ENCODE measurements around the gene CDR2. TPM values are rescaled to one million over a fixed set of nuclear protein-coding genes. Genes with fewer than 3 reads are reported as not detected.

Gene CDR2
- total and polyA plus RNA-seq, 9 of the 15 experiments (the other 6 are each of a cell fraction or from before 2014, with no cell fraction given): 4.6 to 30.3 (median 19.9) TPM

GRCh38 chr16:22311520-22311919 is 62.9 kb downstream of the CDR2 start:
- CTCF ChIA-PET (ENCODE audit: low intra/inter-chr PET ratio): no interaction called here
- DNase-seq (ENCODE audit: extremely low read depth in 1 of 4, low spot score in 3 of 4) (no peak), FAIRE-seq (no peak), ATAC-seq (no peak)
- Histone ChIP-seq H3K36me3 (ENCODE audit: control insufficient read depth, insufficient read depth, low read length) (peaks cover 94% of the 10 kb centered on the region), H3K4me1 (replicated peaks in 1 of 2; ENCODE audit: control insufficient read depth in 2 of 2, insufficient read depth in 2 of 2, low read length in 2 of 2) (peaks cover 3 to 17% of the 10 kb centered on the region in 2 experiments; a peak in 3 of 5 replicates), H4K20me1 (replicated peaks; ENCODE audit: control insufficient read depth, insufficient read depth, low read length) (peaks cover 10% of the 10 kb centered on the region; the same call in 1 of the 2 replicates), H3K9me1 (ENCODE audit: control insufficient read depth, insufficient read depth, low read length) (no peaks in the 10 kb centered on the region), H3K4me2 (ENCODE audit: insufficient read depth, low read length) (no peak overlapping the region), H3K27ac (ENCODE audit: extremely low read depth, low read depth, low read length) (no peak overlapping the region), H3K9ac (ENCODE audit: insufficient read depth in 1 of 2, low read depth in 2 of 2, low read length in 2 of 2) (no peak overlapping the region), H3K79me2 (ENCODE audit: control insufficient read depth, insufficient read depth, low read length) (peaks cover 4% of the 10 kb centered on the region; the same call in 1 of the 3 replicates), H3K9me3 (replicated peaks; ENCODE audit: control insufficient read depth, insufficient read depth, low read depth, low read length) (no peaks in the 10 kb centered on the region), H2AFZ (ENCODE audit: low read depth, low read length) (no peak overlapping the region), H3K27me3 (ENCODE audit: control insufficient read depth in 2 of 2, insufficient read depth in 2 of 2, low read length in 2 of 2) (no peaks in the 10 kb centered on the region), H3K4me3 (no peak overlapping the region)
- BruUV-seq (replicated peaks): no TSS peak
- intact Hi-C loops (cut with micrococcal nuclease): no loop called here
- 96% methylated on average over 4 of the region's 4 CpGs for WGBS (ENCODE audit: insufficient coverage, low coverage, missing lambda C conversion rate)
- POLR2A ChIA-PET: interaction anchor here (0.6 kb wide), 1 partner anchor 1651 kb away, joined by 3 read pairs; no protein-coding TSS in a partner anchor
- in situ Hi-C loops (cut with MboI): loop anchor here (10.0 kb wide), 1 partner anchor 1157 kb away; the partner anchor contains the start of genes DNAH3 and LDAF1
- peak; percentile 82 for TF ChIP-seq ZNF121 (CRISPR knock-in tag; conservative IDR thresholded peaks at IDR 0.05)
- TF ChIP-seq ERF (CRISPR knock-in tag; IDR thresholded peaks at IDR 0.05): no peak

- Histone ChIP-seq H3K9me3 (replicated peaks; ENCODE audit: control insufficient read depth, insufficient read depth, low read depth, low read length) (no peaks in the 10 kb centered on the region), H2AFZ (ENCODE audit: low read depth, low read length) (no peak overlapping the region), H3K9me1 (ENCODE audit: control insufficient read depth, insufficient read depth, low read length) (peaks cover 4% of the 10 kb centered on the region), H3K4me3 (no peak overlapping the region), H3K9ac (ENCODE audit: insufficient read depth in 1 of 2, low read depth in 2 of 2, low read length in 2 of 2) (0 out of 4 replicates have a peak overlapping the region, but pooled peaks of 1 of the 2 experiments have one; percentile 32), H4K20me1 (replicated peaks; ENCODE audit: control insufficient read depth, insufficient read depth, low read length) (peaks cover 25% of the 10 kb centered on the region), H3K4me2 (ENCODE audit: insufficient read depth, low read length) (no peak overlapping the region), H3K36me3 (ENCODE audit: control insufficient read depth, insufficient read depth, low read length) (peaks cover 96% of the 10 kb centered on the region), H3K27ac (ENCODE audit: extremely low read depth, low read depth, low read length) (no peak overlapping the region), H3K79me2 (ENCODE audit: control insufficient read depth, insufficient read depth, low read length) (peaks cover 13% of the 10 kb centered on the region), H3K4me1 (replicated peaks in 1 of 2; ENCODE audit: control insufficient read depth in 2 of 2, insufficient read depth in 2 of 2, low read length in 2 of 2) (peaks cover 3 to 14% of the 10 kb centered on the region in 2 experiments; a peak in 3 of 5 replicates), H3K27me3 (ENCODE audit: control insufficient read depth in 2 of 2, insufficient read depth in 2 of 2, low read length in 2 of 2) (no peaks in the 10 kb centered on the region)
- WGBS (ENCODE audit: insufficient coverage, low coverage, missing lambda C conversion rate): 94% methylated on average over 24 of the region's 24 CpGs
- no peak for ATAC-seq
- CTCF ChIA-PET (ENCODE audit: low intra/inter-chr PET ratio): no interaction called here
- intact Hi-C loops (cut with micrococcal nuclease): no loop called here
- no peak for FAIRE-seq
- in situ Hi-C loops (cut with MboI): no loop called here
- DNase-seq (ENCODE audit: extremely low read depth in 1 of 4, low spot score in 3 of 4): no peak
- POLR2A ChIA-PET: interaction anchor here (0.6 to 2.4 kb wide), 3 partner anchors 11 to 117 kb away, joined by 3 to 13 read pairs (median 4); partner anchors contain the start of gene POLR3E
- BruUV-seq (replicated peaks): no TSS peak
- TF ChIP-seq GATAD2B (IDR thresholded peaks at IDR 0.05; ENCODE audit: borderline replicate concordance) (no peak), RBFOX2 (IDR thresholded peaks at IDR 0.05; ENCODE audit: low read depth, low read length) (peak; percentile 48; the same call in 1 of the 2 replicates), FOXJ2 (tag; IDR thresholded peaks at IDR 0.05) (no peak), HEY1 (CRISPR knock-in tag; IDR thresholded peaks at IDR 0.05; ENCODE audit: borderline replicate concordance) (no peak), ETS2 (tag; IDR thresholded peaks at IDR 0.05; ENCODE audit: borderline replicate concordance, poor library complexity, severe bottlenecking) (no peak), POLR2G (IDR thresholded peaks at IDR 0.05; ENCODE audit: low read depth, low read length) (peak; percentile 66)
- TF ChIP-seq, protein P1, sequence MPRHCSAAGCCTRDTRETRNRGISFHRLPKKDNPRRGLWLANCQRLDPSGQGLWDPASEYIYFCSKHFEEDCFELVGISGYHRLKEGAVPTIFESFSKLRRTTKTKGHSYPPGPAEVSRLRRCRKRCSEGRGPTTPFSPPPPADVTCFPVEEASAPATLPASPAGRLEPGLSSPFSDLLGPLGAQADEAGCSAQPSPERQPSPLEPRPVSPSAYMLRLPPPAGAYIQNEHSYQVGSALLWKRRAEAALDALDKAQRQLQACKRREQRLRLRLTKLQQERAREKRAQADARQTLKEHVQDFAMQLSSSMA (CRISPR knock-in tag; IDR thresholded peaks at IDR 0.05): no peak
Observed at GRCh38 chr16:22308824-22309520, 65.4 kb downstream of the CDR2 start.
